H9 (cell line): Measurements from ENCODE around the gene LAMB4. TPM values are rescaled to one million over a fixed set of nuclear protein-coding genes. Genes with fewer than 3 reads are reported as not detected.

Experiments used
- DNase-seq: peaks from one replicate; pipeline ENCODE4 v3.0.0-alpha.2; 2017
- H2AFZ ChIP-seq: one replicate; pipeline ENCODE4 v1.6.1; 2013; ENCODE audit warnings: mild to moderate bottlenecking, low read length, control low read depth, moderate library complexity
- H2AK5ac ChIP-seq: 2 replicates; pipeline ENCODE4 v1.6.1; 2013; ENCODE audit warnings: low read length, control low read depth, mixed read lengths; ENCODE audit not compliant: insufficient read length
- H2BK120ac ChIP-seq: one replicate; pipeline ENCODE4 v1.6.1; 2013; ENCODE audit warnings: low read depth, mild to moderate bottlenecking, low read length, control low read depth, inconsistent platforms; ENCODE audit not compliant: poor library complexity, severe bottlenecking
- H2BK12ac ChIP-seq: 2 replicates; pipeline ENCODE4 v1.6.1; 2013; ENCODE audit warnings: low read length, control low read depth, mixed read lengths, low read depth; ENCODE audit not compliant: insufficient read length
- H2BK15ac ChIP-seq: 2 replicates; pipeline ENCODE4 v1.6.1; 2013; ENCODE audit warnings: low read depth, low read length, control low read depth
- H2BK20ac ChIP-seq: one replicate; pipeline ENCODE4 v1.6.1; 2013; ENCODE audit warnings: low read depth, mild to moderate bottlenecking, low read length, control low read depth, inconsistent platforms; ENCODE audit not compliant: poor library complexity, severe bottlenecking
- H2BK5ac ChIP-seq: 2 replicates; pipeline ENCODE4 v1.6.1; 2013; ENCODE audit warnings: low read length, control low read depth, mixed read lengths; ENCODE audit not compliant: insufficient read length
- H3K14ac ChIP-seq: 2 replicates; pipeline ENCODE4 v1.6.1; 2013; ENCODE audit warnings: low read length, control low read depth; ENCODE audit not compliant: insufficient read depth
- H3K18ac ChIP-seq: 2 replicates; pipeline ENCODE4 v1.6.1; 2013; ENCODE audit warnings: low read depth, mild to moderate bottlenecking, mixed read lengths, low read length, control low read depth; ENCODE audit not compliant: insufficient read length
- H3K23ac ChIP-seq: 2 replicates; pipeline ENCODE4 v1.6.1; 2013; ENCODE audit warnings: low read length, control low read depth, mixed read lengths, low read depth; ENCODE audit not compliant: insufficient read length
- H3K23me2 ChIP-seq: 2 replicates; pipeline ENCODE4 v1.6.1; 2013; ENCODE audit warnings: low read depth, mild to moderate bottlenecking, mixed read lengths, low read length, control low read depth; ENCODE audit not compliant: insufficient read length, poor library complexity, severe bottlenecking
- H3K27ac ChIP-seq: 2 replicates; pipeline ENCODE4 v1.5.1; 2013; ENCODE audit warnings: low read length, control low read depth, mixed read lengths, low read depth; ENCODE audit not compliant: insufficient read length
- H3K27me3 ChIP-seq: 2 replicates; pipeline ENCODE4 v1.6.1; 2013; ENCODE audit warnings: low read length, control low read depth, inconsistent platforms; ENCODE audit not compliant: insufficient read depth
- H3K4ac ChIP-seq: 2 replicates; pipeline ENCODE4 v1.6.1; 2013; ENCODE audit warnings: low read depth, mild to moderate bottlenecking, control low read depth, inconsistent platforms, low read length, moderate library complexity
- H3K4me1 ChIP-seq: 2 replicates; pipeline ENCODE4 v1.6.1; 2013; ENCODE audit warnings: low read length, control low read depth, inconsistent platforms; ENCODE audit not compliant: insufficient read depth
- H3K4me2 ChIP-seq: 2 replicates; pipeline ENCODE4 v1.6.1; 2013; ENCODE audit warnings: low read length, control low read depth, mixed read lengths; ENCODE audit not compliant: insufficient read length, insufficient read depth
- H3K56ac ChIP-seq: 2 replicates; pipeline ENCODE4 v1.6.1; 2013; ENCODE audit warnings: low read depth, mild to moderate bottlenecking, mixed read lengths, low read length, control low read depth; ENCODE audit not compliant: insufficient read length
- H3K79me1 ChIP-seq: 2 replicates; pipeline ENCODE4 v1.6.1; 2013; ENCODE audit warnings: low read depth, mild to moderate bottlenecking, moderate library complexity, low read length, control low read depth, inconsistent platforms; ENCODE audit not compliant: insufficient read depth, poor library complexity, severe bottlenecking
- H3K79me2 ChIP-seq: 2 replicates; pipeline ENCODE4 v1.6.1; 2013; ENCODE audit warnings: low read length, control low read depth, inconsistent platforms; ENCODE audit not compliant: insufficient read depth
- H3K9ac ChIP-seq: 2 replicates; pipeline ENCODE4 v1.6.1; 2013; ENCODE audit warnings: low read length, control low read depth, mixed read lengths; ENCODE audit not compliant: insufficient read length; ENCODE audit errors: extremely low read depth
- H3K9me3 ChIP-seq: one replicate; pipeline ENCODE4 v1.6.1; 2013; ENCODE audit warnings: low read depth, low read length, inconsistent platforms; ENCODE audit not compliant: control insufficient read depth
- H3T11ph ChIP-seq: one replicate; pipeline ENCODE4 v1.6.1; 2013; ENCODE audit warnings: mild to moderate bottlenecking, low read length, control low read depth, inconsistent platforms
- H4K20me1 ChIP-seq: one replicate; pipeline ENCODE4 v1.6.1; 2013; ENCODE audit not compliant: control insufficient read depth, insufficient read length, insufficient read depth
- H4K5ac ChIP-seq: 2 replicates; pipeline ENCODE4 v1.6.1; 2013; ENCODE audit warnings: low read depth, mild to moderate bottlenecking, mixed read lengths, low read length, control low read depth; ENCODE audit not compliant: insufficient read length
- H4K8ac ChIP-seq: replicated peaks from 2 replicates; pipeline ENCODE4 v1.6.1; 2013; ENCODE audit warnings: low read length, control low read depth, mixed read lengths, low read depth; ENCODE audit not compliant: insufficient read length
- H4K91ac ChIP-seq: 2 replicates; pipeline ENCODE4 v1.6.1; 2013; ENCODE audit warnings: low read depth, mild to moderate bottlenecking, moderate library complexity, mixed read lengths, low read length, control low read depth; ENCODE audit not compliant: insufficient read length
- H3K27ac Mint-ChIP-seq, 3 experiments: 2 replicates in 2 of 3; 3 replicates in 1 of 3; pipeline ENCODE4 v1.8.0; 2020 to 2021; ENCODE audit warnings: mixed read lengths in 3 of 3, mild to moderate bottlenecking in 1 of 3, moderate library complexity in 1 of 3
- H3K27me3 Mint-ChIP-seq: 2 replicates; pipeline ENCODE4 v1.8.0; 2021; ENCODE audit warnings: low read depth, mild to moderate bottlenecking, moderate library complexity, mixed read lengths
- H3K36me3 Mint-ChIP-seq, 3 experiments: 2 replicates in 2 of 3; 3 replicates in 1 of 3; pipeline ENCODE4 v1.8.0; 2020 to 2021; ENCODE audit warnings: low read depth in 3 of 3, mixed read lengths in 3 of 3; ENCODE audit not compliant: insufficient read depth in 1 of 3
- H3K4me1 Mint-ChIP-seq, 2 experiments: 2 replicates each; pipeline ENCODE4 v1.8.0; 2020; ENCODE audit warnings: mixed read lengths in 2 of 2
- H3K4me3 Mint-ChIP-seq, 2 experiments: 2 replicates in 1 of 2; 3 replicates in 1 of 2; pipeline ENCODE4 v1.8.0; 2020 to 2021; ENCODE audit warnings: mild to moderate bottlenecking in 2 of 2, mixed read lengths in 2 of 2, moderate library complexity in 1 of 2
- H3K9me3 Mint-ChIP-seq, 2 experiments: 2 replicates in 1 of 2; 3 replicates in 1 of 2; pipeline ENCODE4 v1.8.0; 2020; ENCODE audit warnings: mild to moderate bottlenecking in 2 of 2, mixed read lengths in 2 of 2, moderate library complexity in 1 of 2
- WGBS: extraction: QIAGEN DNeasy Blood & Tissue Kit; methylation state at CpG from one replicate; pipeline ENCODE4 v1.1.7; 2013; ENCODE audit warnings: missing lambda C conversion rate, low lambda C conversion rate, mixed read lengths; ENCODE audit not compliant: insufficient read length; ENCODE audit errors: extremely low coverage; 5-methylcytosine and 5-hydroxymethylcytosine counted together
- total RNA-seq: library from RNA; stranded (reverse); gene quantifications from 2 replicates; pipeline ENCODE4 v1.2.1, GENCODE V29; 2021
- TF ChIP-seq, protein P1 (sequence below): fragments of 200-600 bp; sonication (generic); conservative IDR thresholded peaks from 3 replicates; pipeline ENCODE4 v1.8.0; 2021; ENCODE audit warnings: antibody characterized with exemption, mild to moderate bottlenecking

The LAMB4 gene
- total RNA-seq, 1 experiment from 2014 or later: not detected

DNA sequence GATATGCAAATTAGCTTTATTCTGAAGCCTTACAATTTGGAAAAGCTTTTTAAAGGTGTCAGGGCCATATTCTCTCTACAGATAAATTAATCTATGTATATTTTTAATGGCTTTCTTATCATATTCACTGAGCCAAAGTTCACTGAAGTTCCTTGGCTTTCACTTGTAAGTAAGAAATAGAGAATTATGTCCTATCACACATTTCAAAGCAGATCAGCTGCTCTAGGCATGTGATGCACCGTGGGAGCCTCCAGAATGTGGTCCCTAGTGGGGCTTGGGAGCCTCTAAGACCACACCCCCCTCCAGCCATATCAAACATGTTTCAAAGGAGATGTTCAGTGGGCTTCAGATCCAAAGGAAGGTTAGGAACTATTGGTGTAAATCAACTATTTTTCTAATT lies 51.5 kb downstream of the LAMB4 start:
- Histone ChIP-seq H3K79me2 (no peaks in the 10 kb centered on the region), H2BK5ac (no peak overlapping the region), H3K27ac (no peak overlapping the region), H3K9me3 (no peaks in the 10 kb centered on the region), H3K9ac (no peak overlapping the region), H3T11ph (no peak overlapping the region), H2AK5ac (no peak overlapping the region), H2BK20ac (no peak overlapping the region), H2AFZ (no peak overlapping the region), H3K56ac (no peak overlapping the region), H4K91ac (no peak overlapping the region), H3K79me1 (no peaks in the 10 kb centered on the region), H4K8ac (no peak overlapping the region), H2BK12ac (no peak overlapping the region), H4K20me1 (no peaks in the 10 kb centered on the region), H3K4me1 (no peaks in the 10 kb centered on the region), H3K18ac (no peak overlapping the region), H3K23me2 (no peaks in the 10 kb centered on the region), H3K14ac (no peak overlapping the region), H2BK15ac (no peak overlapping the region), H2BK120ac (no peak overlapping the region), H3K23ac (no peak overlapping the region), H3K4me2 (no peak overlapping the region), H4K5ac (no peak overlapping the region), H3K27me3 (no peaks in the 10 kb centered on the region), H3K4ac (no peak overlapping the region)
- TF ChIP-seq, protein P1, sequence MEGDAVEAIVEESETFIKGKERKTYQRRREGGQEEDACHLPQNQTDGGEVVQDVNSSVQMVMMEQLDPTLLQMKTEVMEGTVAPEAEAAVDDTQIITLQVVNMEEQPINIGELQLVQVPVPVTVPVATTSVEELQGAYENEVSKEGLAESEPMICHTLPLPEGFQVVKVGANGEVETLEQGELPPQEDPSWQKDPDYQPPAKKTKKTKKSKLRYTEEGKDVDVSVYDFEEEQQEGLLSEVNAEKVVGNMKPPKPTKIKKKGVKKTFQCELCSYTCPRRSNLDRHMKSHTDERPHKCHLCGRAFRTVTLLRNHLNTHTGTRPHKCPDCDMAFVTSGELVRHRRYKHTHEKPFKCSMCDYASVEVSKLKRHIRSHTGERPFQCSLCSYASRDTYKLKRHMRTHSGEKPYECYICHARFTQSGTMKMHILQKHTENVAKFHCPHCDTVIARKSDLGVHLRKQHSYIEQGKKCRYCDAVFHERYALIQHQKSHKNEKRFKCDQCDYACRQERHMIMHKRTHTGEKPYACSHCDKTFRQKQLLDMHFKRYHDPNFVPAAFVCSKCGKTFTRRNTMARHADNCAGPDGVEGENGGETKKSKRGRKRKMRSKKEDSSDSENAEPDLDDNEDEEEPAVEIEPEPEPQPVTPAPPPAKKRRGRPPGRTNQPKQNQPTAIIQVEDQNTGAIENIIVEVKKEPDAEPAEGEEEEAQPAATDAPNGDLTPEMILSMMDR: no peak
- Mint-ChIP-seq H3K27me3 (no peaks in the 10 kb centered on the region; the same call in 1 of the 2 replicates), H3K27ac (no peak overlapping the region), H3K36me3 (peaks cover 4 to 7% (median 5%) of the 10 kb centered on the region in 3 experiments; a peak in 5 of 7 replicates), H3K4me1 (peaks cover 11 to 14% of the 10 kb centered on the region in 2 experiments), H3K9me3 (peaks cover 5 to 9% of the 10 kb centered on the region in 2 experiments), H3K4me3 (no peak overlapping the region)
- no peak for DNase-seq
- no CpG with 5 or more reads among the region's 1 CpG for WGBS
